ENCODE data around the gene DSP.

DNA sequence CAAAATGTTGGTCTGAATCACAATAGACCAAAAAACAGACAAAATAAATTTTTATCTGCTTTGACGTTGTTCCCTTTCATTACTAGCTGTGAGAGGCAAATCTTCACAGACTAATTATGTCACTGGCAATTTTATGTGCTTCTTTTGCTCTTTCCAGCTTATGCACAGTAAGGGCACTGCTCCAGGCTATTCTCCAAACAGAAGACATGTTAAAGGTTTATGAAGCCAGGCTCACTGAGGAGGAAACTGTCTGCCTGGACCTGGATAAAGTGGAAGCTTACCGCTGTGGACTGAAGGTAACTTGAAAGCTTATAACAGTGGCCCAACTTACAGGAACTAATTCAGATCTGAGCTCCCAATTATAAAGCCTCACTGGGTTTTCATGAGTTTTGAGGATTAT is 33.0 kb downstream of the DSP start:
- TF ChIP-seq EZH2 (IDR thresholded peaks at IDR 0.05) (no peak), EZH2phosphoT487 (IDR thresholded peaks at IDR 0.05) (no peak)
- TF ChIP-seq, protein P1, sequence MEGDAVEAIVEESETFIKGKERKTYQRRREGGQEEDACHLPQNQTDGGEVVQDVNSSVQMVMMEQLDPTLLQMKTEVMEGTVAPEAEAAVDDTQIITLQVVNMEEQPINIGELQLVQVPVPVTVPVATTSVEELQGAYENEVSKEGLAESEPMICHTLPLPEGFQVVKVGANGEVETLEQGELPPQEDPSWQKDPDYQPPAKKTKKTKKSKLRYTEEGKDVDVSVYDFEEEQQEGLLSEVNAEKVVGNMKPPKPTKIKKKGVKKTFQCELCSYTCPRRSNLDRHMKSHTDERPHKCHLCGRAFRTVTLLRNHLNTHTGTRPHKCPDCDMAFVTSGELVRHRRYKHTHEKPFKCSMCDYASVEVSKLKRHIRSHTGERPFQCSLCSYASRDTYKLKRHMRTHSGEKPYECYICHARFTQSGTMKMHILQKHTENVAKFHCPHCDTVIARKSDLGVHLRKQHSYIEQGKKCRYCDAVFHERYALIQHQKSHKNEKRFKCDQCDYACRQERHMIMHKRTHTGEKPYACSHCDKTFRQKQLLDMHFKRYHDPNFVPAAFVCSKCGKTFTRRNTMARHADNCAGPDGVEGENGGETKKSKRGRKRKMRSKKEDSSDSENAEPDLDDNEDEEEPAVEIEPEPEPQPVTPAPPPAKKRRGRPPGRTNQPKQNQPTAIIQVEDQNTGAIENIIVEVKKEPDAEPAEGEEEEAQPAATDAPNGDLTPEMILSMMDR (IDR thresholded peaks at IDR 0.05): no peak

All from neural progenitor cell (in vitro differentiated cells).